H1 (cell line): Measurements from ENCODE around the gene BLTP1. TPM values are rescaled to one million over a fixed set of nuclear protein-coding genes. Genes with fewer than 3 reads are reported as not detected.

Experiments
- CTCF ChIA-PET: fragments of 300-600 bp; sonication (Branson Sonifier 250); formaldehyde crosslinking; loops from one replicate; lab custom pipeline; 2021; ENCODE audit not compliant: partially characterized antibody; lab: Charles Lee
- POLR2A ChIA-PET: fragments of 300-600 bp; sonication (Branson Sonifier 250); formaldehyde crosslinking; loops from one replicate; lab custom pipeline; 2021; ENCODE audit warnings: inconsistent platforms; ENCODE audit not compliant: partially characterized antibody; lab: Charles Lee
- DNase-seq, 2 experiments: peaks; one replicate each; pipeline versions ENCODE4 v3.0.0 to v3.0.0-alpha.2; 2010 to 2022; ENCODE audit warnings: low spot score in 2 of 2, low read depth in 1 of 2, mixed read lengths in 1 of 2
- FAIRE-seq: peaks from 2 replicates; lab custom pipeline; 2011; peaks lifted over from hg19 to GRCh38; lab: Jason Lieb, UNC
- H2AFZ ChIP-seq: 2 replicates; pipeline ENCODE4 v1.8.1; 2012; ENCODE audit warnings: low read length, inconsistent platforms
- H2AK5ac ChIP-seq: 2 replicates; pipeline ENCODE4 v1.6.1; 2013; ENCODE audit warnings: low read depth, low read length
- H2BK120ac ChIP-seq: replicated peaks from 2 replicates; pipeline ENCODE3; 2013; ENCODE audit warnings: low read depth, low read length, inconsistent platforms
- H2BK12ac ChIP-seq: 2 replicates; pipeline ENCODE4 v1.6.1; 2013; ENCODE audit warnings: low read depth, low read length
- H2BK15ac ChIP-seq: 2 replicates; pipeline ENCODE4 v1.6.1; 2013; ENCODE audit warnings: low read length
- H2BK20ac ChIP-seq: 2 replicates; pipeline ENCODE4 v1.6.1; 2013; ENCODE audit warnings: low read length
- H2BK5ac ChIP-seq: 2 replicates; pipeline ENCODE4 v1.6.1; 2013; ENCODE audit warnings: low read depth, low read length
- H3K14ac ChIP-seq: 2 replicates; pipeline ENCODE4 v1.6.1; 2013; ENCODE audit warnings: inconsistent platforms; ENCODE audit not compliant: insufficient read length
- H3K18ac ChIP-seq: 2 replicates; pipeline ENCODE4 v1.6.1; 2013; ENCODE audit warnings: low read length; ENCODE audit errors: extremely low read depth
- H3K23ac ChIP-seq: 2 replicates; pipeline ENCODE4 v1.6.1; 2013; ENCODE audit warnings: inconsistent platforms; ENCODE audit not compliant: insufficient read length
- H3K23me2 ChIP-seq: 2 replicates; pipeline ENCODE4 v1.6.1; 2013; ENCODE audit warnings: low read depth, low read length
- H3K27ac ChIP-seq: 2 replicates; pipeline ENCODE4 v1.6.1; 2011; ENCODE audit warnings: low read depth, low read length, inconsistent platforms
- H3K27me3 ChIP-seq, 4 experiments: replicated peaks in 1 of 4; 1 replicate in 1 of 4; 2 replicates in 3 of 4; pipeline versions ENCODE4 v1.6.1 to v1.8.1; 2011 to 2013; ENCODE audit warnings: low read length in 3 of 4, mild to moderate bottlenecking in 3 of 4, inconsistent platforms in 2 of 4, mixed read lengths in 2 of 4, moderate library complexity in 1 of 4; ENCODE audit not compliant: control insufficient read depth in 3 of 4, insufficient read depth in 3 of 4; ENCODE audit errors: extremely low read depth in 1 of 4
- H3K36me3 ChIP-seq, 4 experiments: 2 replicates each; pipeline versions ENCODE4 v1.6.1 to v1.8.1; 2011 to 2013; ENCODE audit warnings: mild to moderate bottlenecking in 4 of 4, low read length in 3 of 4, moderate library complexity in 2 of 4, control low read depth in 1 of 4, inconsistent platforms in 1 of 4; ENCODE audit not compliant: insufficient read depth in 4 of 4, control insufficient read depth in 2 of 4
- H3K4ac ChIP-seq: replicated peaks from 2 replicates; pipeline ENCODE3; 2013; ENCODE audit warnings: low read length, low read depth, mixed read lengths, inconsistent platforms; ENCODE audit not compliant: insufficient read length
- H3K4me1 ChIP-seq, 4 experiments: replicated peaks in 1 of 4; 1 replicate in 1 of 4; 2 replicates in 3 of 4; pipeline versions ENCODE4 v1.6.1 to v1.8.1; 2011 to 2013; ENCODE audit warnings: low read length in 3 of 4, inconsistent platforms in 2 of 4, mixed read lengths in 1 of 4; ENCODE audit not compliant: insufficient read depth in 4 of 4, control insufficient read depth in 3 of 4
- H3K4me2 ChIP-seq, 2 experiments: 2 replicates each; pipeline versions ENCODE4 v1.6.1 to v1.8.1; 2011 to 2013; ENCODE audit warnings: low read depth in 2 of 2, low read length in 2 of 2, control low read depth in 1 of 2, inconsistent platforms in 1 of 2, mild to moderate bottlenecking in 1 of 2; ENCODE audit not compliant: insufficient read depth in 1 of 2
- H3K4me3 ChIP-seq, 4 experiments: fragments of 200-600, 300-600 bp in 1 of 4; sonication (generic), shearing (Covaris generic), sonication (Bioruptor Twin) in 1 of 4; 2 replicates each; pipeline versions ENCODE4 v1.5.1 to v1.8.1; 2011 to 2016; ENCODE audit warnings: low read length in 4 of 4, low read depth in 3 of 4, control low read depth in 2 of 4, inconsistent platforms in 2 of 4, mild to moderate bottlenecking in 2 of 4, mixed read lengths in 1 of 4, moderate library complexity in 1 of 4; ENCODE audit not compliant: insufficient read depth in 2 of 4; ENCODE audit errors: extremely low read depth in 1 of 4
- H3K56ac ChIP-seq: replicated peaks from 2 replicates; pipeline ENCODE3; 2013; ENCODE audit warnings: low read depth, mild to moderate bottlenecking, mixed read lengths, low read length, inconsistent platforms; ENCODE audit not compliant: insufficient read length
- H3K79me1 ChIP-seq: 2 replicates; pipeline ENCODE4 v1.6.1; 2013; ENCODE audit warnings: low read depth, low read length, control low read depth
- H3K79me2 ChIP-seq, 2 experiments: 2 replicates each; pipeline versions ENCODE4 v1.6.1 to v1.8.1; 2012 to 2013; ENCODE audit warnings: low read length in 2 of 2, mild to moderate bottlenecking in 2 of 2, inconsistent platforms in 1 of 2; ENCODE audit not compliant: insufficient read depth in 2 of 2, control insufficient read depth in 1 of 2
- H3K9ac ChIP-seq, 4 experiments: replicated peaks in 1 of 4; 1 replicate in 1 of 4; 2 replicates in 3 of 4; pipeline versions ENCODE4 v1.6.1 to v1.8.1; 2011 to 2013; ENCODE audit warnings: low read depth in 3 of 4, low read length in 3 of 4, control low read depth in 2 of 4, mild to moderate bottlenecking in 2 of 4, moderate library complexity in 2 of 4, inconsistent platforms in 1 of 4; ENCODE audit errors: extremely low read depth in 1 of 4
- H3K9me3 ChIP-seq, 2 experiments: 2 replicates each; pipeline versions ENCODE4 v1.6.1 to v1.8.1; 2012 to 2013; ENCODE audit warnings: mild to moderate bottlenecking in 2 of 2, moderate library complexity in 2 of 2, control low read depth in 1 of 2, inconsistent platforms in 1 of 2, low read depth in 1 of 2, low read length in 1 of 2, mixed read lengths in 1 of 2; ENCODE audit not compliant: insufficient read depth in 2 of 2
- H4K20me1 ChIP-seq, 2 experiments: replicated peaks in 1 of 2; 2 replicates each; pipeline versions ENCODE3 to v1.8.1; 2011 to 2013; ENCODE audit warnings: inconsistent platforms in 2 of 2, low read length in 2 of 2, mild to moderate bottlenecking in 1 of 2; ENCODE audit not compliant: insufficient read depth in 2 of 2, control insufficient read depth in 1 of 2
- H4K5ac ChIP-seq: 2 replicates; pipeline ENCODE4 v1.6.1; 2013; ENCODE audit warnings: low read length, low read depth, mixed read lengths, inconsistent platforms; ENCODE audit not compliant: insufficient read length
- H4K8ac ChIP-seq: 2 replicates; pipeline ENCODE4 v1.8.0; 2013; ENCODE audit warnings: mild to moderate bottlenecking, moderate library complexity, low read length, inconsistent platforms; ENCODE audit not compliant: insufficient read depth; ENCODE audit errors: extremely low read depth
- H4K91ac ChIP-seq: replicated peaks from 2 replicates; pipeline ENCODE3; 2013; ENCODE audit warnings: low read length, mixed read lengths, inconsistent platforms; ENCODE audit not compliant: insufficient read length
- CBX5 ChIP-seq: fragments of 300-800, 300-1000 bp; sonication (generic); IDR thresholded peaks from 2 replicates; pipeline ENCODE4 v1.7.1; 2016; ENCODE audit warnings: antibody characterized with exemption, low read length, low read depth
- EP300 ChIP-seq, 2 experiments: IDR thresholded peaks; 1 replicate in 1 of 2; 2 replicates in 1 of 2; pipeline ENCODE4 v1.6.1; 2011 to 2012; ENCODE audit warnings: low read depth in 2 of 2, low read length in 2 of 2, mild to moderate bottlenecking in 2 of 2, borderline replicate concordance in 1 of 2, inconsistent platforms in 1 of 2, moderate library complexity in 1 of 2
- GABPA ChIP-seq: IDR thresholded peaks from 2 replicates; pipeline ENCODE4 v1.6.1; 2011; ENCODE audit warnings: mild to moderate bottlenecking, low read length, moderate library complexity, borderline replicate concordance; ENCODE audit not compliant: insufficient read depth
- MAFK ChIP-seq: IDR thresholded peaks from 2 replicates; pipeline ENCODE4 v1.6.1; 2012; ENCODE audit warnings: low read depth, mild to moderate bottlenecking, improper control_type of control experiment, low read length
- POU5F1 ChIP-seq: IDR thresholded peaks from 2 replicates; pipeline ENCODE4 v1.6.1; 2011; ENCODE audit warnings: low read depth, mild to moderate bottlenecking, low read length, moderate library complexity
- RAD21 ChIP-seq, 2 experiments: IDR thresholded peaks in 1 of 2; conservative IDR thresholded peaks in 1 of 2; 2 replicates each; pipeline ENCODE4 v1.6.1; 2011; ENCODE audit warnings: low read depth in 2 of 2, low read length in 2 of 2, improper control_type of control experiment in 1 of 2, inconsistent platforms in 1 of 2, mild to moderate bottlenecking in 1 of 2, moderate library complexity in 1 of 2
- SAP30 ChIP-seq: fragments of 300-600 bp; sonication (generic); IDR thresholded peaks from 2 replicates; pipeline ENCODE4 v1.7.1; 2012; ENCODE audit warnings: low read length, moderate library complexity, mild to moderate bottlenecking, inconsistent platforms; ENCODE audit not compliant: insufficient read depth, insufficient replicate concordance
- TCF12 ChIP-seq: IDR thresholded peaks from 2 replicates; pipeline ENCODE4 v1.6.1; 2011; ENCODE audit warnings: low read depth, mild to moderate bottlenecking, low read length
- TEAD4 ChIP-seq: IDR thresholded peaks from 2 replicates; pipeline ENCODE4 v1.6.1; 2012; ENCODE audit warnings: low read depth, low read length, inconsistent platforms, mixed read lengths
- WGBS, 2 experiments: shearing (Covaris generic) in 1 of 2; methylation state at CpG; one replicate each; pipeline versions ENCODE4 v1.1.6 to v1.1.7; 2013 to 2015; ENCODE audit warnings: low lambda C conversion rate in 2 of 2, mixed read lengths in 2 of 2, inconsistent platforms in 1 of 2, low coverage in 1 of 2, missing lambda C conversion rate in 1 of 2; ENCODE audit not compliant: insufficient replicate concordance in 2 of 2, insufficient coverage in 1 of 2, insufficient read length in 1 of 2; ENCODE audit errors: extremely low coverage in 1 of 2, missing lambda C conversion rate in 1 of 2; 5-methylcytosine and 5-hydroxymethylcytosine counted together
- polyA plus RNA-seq, 7 experiments: library from polyadenylated mRNA; depleted of rRNA in 3 of 7; stranded (reverse) in 5 of 7; unstranded in 2 of 7; fragments of >200 nt in 5 of 7; fragments of 200-250 nt in 2 of 7; gene quantifications; 1 replicate in 5 of 7; 2 replicates in 1 of 7; 4 replicates in 1 of 7; pipeline versions ENCODE4 v1.2.1 to v1.2.3, GENCODE V29; 2011 to 2013; ENCODE audit warnings: missing spikeins in 2 of 7, mixed read lengths in 2 of 7
- total RNA-seq: library from RNA; stranded (reverse); fragmentation: NEBNext Ultra II Directional; extraction: Animal tissue kit (Norgen Biotek cat#: 25700); gene quantifications from 2 replicates; pipeline ENCODE4 v1.2.1, GENCODE V29; 2021
- TF ChIP-seq, protein P1 (sequence below): IDR thresholded peaks from 2 replicates; pipeline ENCODE4 v1.6.1; 2011; ENCODE audit warnings: low read length, improper control_type of control experiment

Gene BLTP1
- total and polyA plus RNA-seq, 2 of the 8 experiments (the other 6 are each of a cell fraction or from before 2014, with no cell fraction given) = 14.0 to 27.9 TPM

DNA sequence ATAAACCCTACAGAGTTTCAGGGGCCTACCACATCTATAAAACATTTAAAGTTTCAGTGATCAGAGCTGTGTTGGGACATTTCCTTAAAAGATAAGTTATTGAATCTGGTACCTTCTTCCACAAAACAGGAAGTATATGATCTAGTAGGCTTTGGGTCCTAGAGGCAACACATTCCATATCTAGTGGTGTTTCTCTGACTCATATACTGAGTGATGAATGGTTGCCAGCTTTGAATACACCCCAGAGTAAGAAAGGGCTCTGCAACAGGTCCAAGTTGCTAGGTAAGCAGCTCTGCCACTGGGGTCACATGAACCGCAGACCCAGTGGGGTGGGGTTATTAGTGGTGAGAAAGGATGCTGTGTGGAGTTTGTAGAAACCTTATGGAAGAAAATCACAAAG, 32.4 kb upstream of the BLTP1 start:
- Histone ChIP-seq H3K4me3 (no peak overlapping the region), H3K79me2 (no peaks in the 10 kb centered on the region), H3K79me1 (no peaks in the 10 kb centered on the region), H3K27me3 (no peaks in the 10 kb centered on the region), H4K5ac (no peak overlapping the region), H3K27ac (no peak overlapping the region), H3K4ac (no peak overlapping the region), H4K91ac (no peak overlapping the region), H4K8ac (no peak overlapping the region), H3K23ac (no peak overlapping the region), H3K4me2 (no peak overlapping the region), H2AFZ (no peak overlapping the region), H3K9ac (no peak overlapping the region), H2AK5ac (no peak overlapping the region), H3K14ac (no peak overlapping the region), H2BK12ac (no peak overlapping the region), H2BK20ac (no peak overlapping the region), H3K56ac (no peak overlapping the region), H3K4me1 (no peaks in the 10 kb centered on the region), H3K9me3 (no peaks in the 10 kb centered on the region), H2BK120ac (no peak overlapping the region), H3K36me3 (no peaks in the 10 kb centered on the region), H2BK5ac (no peak overlapping the region), H3K23me2 (no peaks in the 10 kb centered on the region), H3K18ac (no peak overlapping the region), H4K20me1 (no peaks in the 10 kb centered on the region), H2BK15ac (no peak overlapping the region)
- WGBS, 2 experiments = 75% methylated on average over 1 of the region's 1 CpG; no CpG with 5 or more reads in 1 of the 2 experiments
- no peak for FAIRE-seq
- DNase-seq = no peak
- CTCF ChIA-PET = no interaction called here
- POLR2A ChIA-PET = no interaction called here
- TF ChIP-seq SAP30 (no peak), POU5F1 (no peak), RAD21 (IDR thresholded peaks at IDR 0.05 in 1 of 2, conservative IDR thresholded peaks at IDR 0.05 in 1 of 2; ENCODE audit: low read depth in 2 of 2, low read length in 2 of 2) (no peak), TEAD4 (no peak), GABPA (no peak), CBX5 (no peak), EP300 (IDR thresholded peaks at IDR 0.05; ENCODE audit: borderline replicate concordance in 1 of 2, low read depth in 2 of 2, low read length in 2 of 2) (no peak), TCF12 (no peak), MAFK (no peak)
- TF ChIP-seq, protein P1, sequence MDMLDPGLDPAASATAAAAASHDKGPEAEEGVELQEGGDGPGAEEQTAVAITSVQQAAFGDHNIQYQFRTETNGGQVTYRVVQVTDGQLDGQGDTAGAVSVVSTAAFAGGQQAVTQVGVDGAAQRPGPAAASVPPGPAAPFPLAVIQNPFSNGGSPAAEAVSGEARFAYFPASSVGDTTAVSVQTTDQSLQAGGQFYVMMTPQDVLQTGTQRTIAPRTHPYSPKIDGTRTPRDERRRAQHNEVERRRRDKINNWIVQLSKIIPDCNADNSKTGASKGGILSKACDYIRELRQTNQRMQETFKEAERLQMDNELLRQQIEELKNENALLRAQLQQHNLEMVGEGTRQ = no peak
